ENCODE results near the gene ACAN.
A peak's percentile ranks its signal among the peaks of the same experiment; 100 is the strongest.

ACAN gene

GRCh38 chr15:88797663-88798339, 5.4 kb upstream of the ACAN start:
- no peak for DNase-seq (ENCODE audit: low read depth, low spot score)
- CTCF ChIA-PET = interaction anchor here (0.6 to 3.2 kb wide), 7 partner anchors 7 to 323 kb away, joined by 3 to 18 read pairs (median 3); no protein-coding TSS in a partner anchor
- POLR2A ChIA-PET = no interaction called here
- no peak overlapping the region for H3K4me3 ChIP-seq (ENCODE audit: low read depth, low read length)
- no peak for TF ChIP-seq CTCF (IDR thresholded peaks at IDR 0.05; ENCODE audit: insufficient read depth, low read length, missing control alignments)

GRCh38 chr15:88799341-88799740, 3.9 kb upstream of the ACAN start:
- ChIA-PET POLR2A (no interaction called here), CTCF (interaction anchor here (1.2 to 3.2 kb wide), 4 partner anchors 9 to 143 kb away, joined by 4 to 18 read pairs (median 6); no protein-coding TSS in a partner anchor)
- DNase-seq (ENCODE audit: low read depth, low spot score) = no peak
- TF ChIP-seq CTCF (IDR thresholded peaks at IDR 0.05; ENCODE audit: insufficient read depth, low read length, missing control alignments) = no peak
- no peak overlapping the region for H3K4me3 ChIP-seq (ENCODE audit: low read depth, low read length)

GRCh38 chr15:88800026-88800425, 3.2 kb upstream of the ACAN start:
- ChIA-PET POLR2A (no interaction called here), CTCF (interaction anchor here (1.2 to 3.2 kb wide), 4 partner anchors 10 to 144 kb away, joined by 4 to 18 read pairs (median 6); no protein-coding TSS in a partner anchor)
- no peak for TF ChIP-seq CTCF (IDR thresholded peaks at IDR 0.05; ENCODE audit: insufficient read depth, low read length, missing control alignments)
- DNase-seq (ENCODE audit: low read depth, low spot score) = no peak
- no peak overlapping the region for H3K4me3 ChIP-seq (ENCODE audit: low read depth, low read length)

GRCh38 chr15:88800738-88801137, 2.5 kb upstream of the ACAN start:
- ChIA-PET CTCF (interaction anchor here (1.2 to 3.2 kb wide), 3 partner anchors 10 to 144 kb away, joined by 5 to 18 read pairs (median 7); no protein-coding TSS in a partner anchor), POLR2A (interaction anchor here (0.6 kb wide), 1 partner anchor 176 kb away, joined by 3 read pairs; no protein-coding TSS in a partner anchor)
- TF ChIP-seq CTCF (IDR thresholded peaks at IDR 0.05; ENCODE audit: insufficient read depth, low read length, missing control alignments) = no peak
- no peak overlapping the region for H3K4me3 ChIP-seq (ENCODE audit: low read depth, low read length)
- no peak for DNase-seq (ENCODE audit: low read depth, low spot score)

- no peak for TF ChIP-seq CTCF (IDR thresholded peaks at IDR 0.05; ENCODE audit: insufficient read depth, low read length, missing control alignments)
- ChIA-PET CTCF (interaction anchor here (2.2 kb wide), 1 partner anchor 144 kb away, joined by 7 read pairs; no protein-coding TSS in a partner anchor), POLR2A (no interaction called here)
- H3K4me3 ChIP-seq (ENCODE audit: low read depth, low read length) = peak overlapping the region; percentile 70
- DNase-seq (ENCODE audit: low read depth, low spot score) = no peak
Observed at GRCh38 chr15:88802250-88802990, 816 bp upstream of the ACAN start.

GRCh38 chr15:88802991-88803240, 320 bp upstream of the ACAN start:
- no peak for TF ChIP-seq CTCF (IDR thresholded peaks at IDR 0.05; ENCODE audit: insufficient read depth, low read length, missing control alignments)
- ChIA-PET POLR2A (no interaction called here), CTCF (interaction anchor here (0.6 to 2.2 kb wide), 2 partner anchors 145 to 420 kb away, joined by 3 to 7 read pairs; no protein-coding TSS in a partner anchor)
- no peak for DNase-seq (ENCODE audit: low read depth, low spot score)
- peak overlapping the region; percentile 70 for H3K4me3 ChIP-seq (ENCODE audit: low read depth, low read length)
